Activated naive CD4-positive, alpha-beta T cell treated with anti-CD3 and anti-CD28 coated beads, Interleukin-2, amount 50 U/mL, for 16 hours (primary cell): ENCODE data around the gene STX8.
"Not testable (repeated sequence)": the region's sequence is repeated elsewhere in the genome, so short reads cannot be mapped to it uniquely, and the experiment has no call there.

Source experiments
- DNase-seq: peaks from one replicate; pipeline ENCODE4 v3.0.0-alpha.2; 2020

STX8 gene

DNA sequence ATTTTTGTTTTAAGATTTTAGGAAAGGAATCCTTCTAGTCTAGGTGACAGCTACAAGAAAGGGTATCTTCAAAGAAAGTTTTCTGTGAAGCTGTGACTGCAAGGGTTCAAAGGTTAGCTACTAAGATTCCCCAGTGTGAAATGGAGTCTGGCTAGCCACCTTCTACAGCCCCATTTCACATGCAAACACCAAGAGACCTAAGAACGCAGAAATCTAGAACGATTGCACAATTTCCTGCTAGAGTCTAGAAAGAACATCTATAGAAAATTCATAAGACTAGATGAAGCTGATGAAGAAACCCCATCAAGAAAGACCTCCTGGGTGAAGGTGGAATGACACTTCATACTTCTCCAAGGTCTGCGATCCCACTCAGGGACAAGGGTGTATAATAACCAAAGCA lies 77.1 kb downstream of the STX8 start:
- no peak for DNase-seq

DNA sequence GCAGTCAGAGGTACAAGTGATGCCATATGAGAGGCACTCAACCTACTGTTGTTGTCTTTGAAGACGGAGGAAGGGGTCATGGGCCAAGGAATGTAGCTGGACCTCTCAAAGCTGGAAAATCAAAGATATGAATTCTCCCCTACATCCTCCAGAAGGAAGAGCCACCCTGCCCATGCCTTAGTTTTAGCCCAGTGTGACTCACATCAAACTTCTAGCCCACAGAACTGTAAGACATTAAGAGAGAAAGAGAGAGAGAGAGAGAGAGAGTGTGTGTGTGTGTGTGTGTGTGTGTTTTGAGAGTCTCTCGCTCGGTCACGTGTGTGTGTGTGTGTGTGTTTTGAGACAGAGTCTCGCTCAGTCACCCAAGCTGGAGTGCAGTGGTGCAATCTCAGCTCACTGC lies 87.1 kb downstream of the STX8 start:
- DNase-seq: no peak

DNA sequence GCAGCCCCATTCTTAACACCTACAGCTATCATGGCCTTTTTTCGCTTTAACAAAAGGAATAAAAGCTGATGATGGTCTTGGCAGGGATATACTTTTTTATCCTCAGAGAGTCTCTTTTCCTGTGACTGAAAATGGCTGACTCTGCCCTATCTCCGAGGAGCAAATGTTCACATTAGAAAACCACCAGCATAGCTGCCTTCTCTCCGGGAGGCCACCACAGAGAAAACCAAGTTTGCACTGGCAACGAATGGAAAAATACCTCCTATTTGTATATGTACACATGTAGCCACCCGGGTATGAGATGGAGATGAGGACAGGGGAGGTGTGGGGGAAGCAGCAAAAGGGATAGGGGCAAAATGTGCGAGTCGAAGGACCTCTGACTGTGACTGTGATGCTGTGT lies 88.2 kb downstream of the STX8 start:
- DNase-seq: no peak

DNA sequence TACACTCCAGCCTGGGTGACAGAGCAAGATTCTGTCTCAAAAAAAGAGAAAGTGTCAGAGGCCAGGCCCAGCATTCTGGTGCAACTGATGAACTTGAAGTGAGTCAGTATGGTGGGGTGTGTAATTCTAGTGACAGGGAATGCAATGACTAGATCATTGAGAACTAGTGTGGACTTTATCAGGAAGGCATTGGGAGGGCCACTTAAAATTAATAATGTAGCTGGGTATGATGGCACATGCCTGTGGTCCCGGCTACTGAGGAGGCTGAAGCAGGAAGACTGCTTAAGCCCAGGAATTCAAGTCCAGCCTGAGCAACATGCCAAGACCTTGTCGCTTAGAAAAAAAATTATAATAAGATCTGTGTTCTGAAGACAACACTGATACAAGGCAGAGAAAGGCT lies 90.8 kb downstream of the STX8 start:
- no peak for DNase-seq

DNA sequence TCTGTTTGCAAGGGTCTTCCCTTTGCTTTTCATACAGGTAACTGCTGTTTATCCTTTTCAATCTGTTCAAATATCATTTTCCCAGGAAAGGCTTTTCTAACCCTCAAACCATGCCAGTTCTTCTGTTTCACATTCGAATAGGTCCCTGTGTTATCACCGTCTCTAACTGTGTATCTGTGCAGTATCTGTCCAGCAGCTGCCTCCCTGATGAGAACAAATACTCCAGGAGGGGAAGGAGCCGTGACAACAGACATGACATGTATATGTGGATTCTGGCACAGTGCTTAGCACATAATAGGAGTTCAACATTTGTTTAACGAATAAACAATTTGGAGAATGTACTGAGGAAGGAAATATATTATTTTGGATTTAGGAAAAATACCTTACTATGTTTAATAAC lies 95.7 kb downstream of the STX8 start:
- no peak for DNase-seq

DNA sequence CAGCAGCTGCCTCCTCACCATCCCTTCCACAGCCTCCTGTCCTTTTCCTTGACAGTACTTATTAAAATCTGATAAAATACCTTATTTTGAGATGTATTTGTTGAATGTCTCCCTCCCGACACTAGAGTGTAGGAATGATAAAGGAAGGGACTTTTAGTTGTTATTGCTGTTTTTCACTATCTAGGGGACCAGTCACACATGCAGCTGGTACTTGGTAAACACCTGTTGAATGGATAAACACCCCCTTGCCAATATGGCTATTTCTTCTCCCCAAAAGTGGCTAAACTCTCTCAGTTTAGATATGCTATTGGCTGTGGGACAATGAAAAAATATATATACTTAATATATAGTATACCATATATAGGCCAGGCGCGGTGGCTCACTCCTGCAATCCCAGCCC lies 96.7 kb downstream of the STX8 start:
- no peak for DNase-seq

DNA sequence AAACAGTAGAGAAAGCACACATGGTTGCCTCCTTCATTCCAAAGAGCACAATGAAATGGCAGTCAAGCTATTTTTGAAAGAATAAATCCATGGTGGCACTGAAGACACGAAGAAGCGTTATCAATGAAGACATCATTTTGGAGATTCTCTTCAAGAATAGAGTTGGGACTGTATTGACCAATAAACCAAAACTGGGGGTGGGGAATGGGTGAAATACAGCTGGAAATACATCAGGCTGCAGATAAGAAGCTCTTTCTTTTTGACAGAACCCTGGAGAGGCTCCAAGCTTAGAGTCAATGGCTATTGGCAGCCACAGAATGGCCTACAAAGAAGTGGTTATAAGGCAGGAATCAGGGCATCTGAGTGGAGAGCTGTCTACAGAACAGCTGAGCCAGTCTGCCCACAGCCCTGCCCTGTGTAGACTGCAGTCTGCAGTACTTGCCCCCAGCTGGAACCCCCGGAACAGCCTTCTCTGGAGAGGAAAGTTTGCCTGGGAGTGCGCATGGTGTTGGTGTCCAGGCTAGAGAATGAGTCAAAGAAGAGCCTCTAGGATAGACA lies 100.4 kb downstream of the STX8 start:
- no peak for DNase-seq

DNA sequence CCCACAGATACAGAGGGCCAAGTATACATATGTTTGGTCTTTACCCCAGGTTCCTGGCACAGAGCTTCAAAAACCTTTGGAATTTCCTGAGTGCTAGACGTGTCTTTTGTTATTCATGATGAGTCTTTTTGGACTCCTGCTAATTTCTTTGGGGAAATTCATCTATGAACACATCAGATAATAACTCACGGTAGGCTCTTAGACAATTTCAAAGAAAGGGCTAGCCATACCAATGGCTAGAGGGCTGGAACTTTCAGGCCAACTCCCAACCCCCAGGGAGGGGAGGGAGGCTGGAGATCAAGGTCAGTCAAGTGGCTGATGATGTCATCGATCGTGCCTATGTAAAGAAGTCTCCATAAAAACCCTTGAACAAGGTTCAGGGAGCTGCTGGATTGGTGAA lies 101.9 kb downstream of the STX8 start:
- DNase-seq: no peak

DNA sequence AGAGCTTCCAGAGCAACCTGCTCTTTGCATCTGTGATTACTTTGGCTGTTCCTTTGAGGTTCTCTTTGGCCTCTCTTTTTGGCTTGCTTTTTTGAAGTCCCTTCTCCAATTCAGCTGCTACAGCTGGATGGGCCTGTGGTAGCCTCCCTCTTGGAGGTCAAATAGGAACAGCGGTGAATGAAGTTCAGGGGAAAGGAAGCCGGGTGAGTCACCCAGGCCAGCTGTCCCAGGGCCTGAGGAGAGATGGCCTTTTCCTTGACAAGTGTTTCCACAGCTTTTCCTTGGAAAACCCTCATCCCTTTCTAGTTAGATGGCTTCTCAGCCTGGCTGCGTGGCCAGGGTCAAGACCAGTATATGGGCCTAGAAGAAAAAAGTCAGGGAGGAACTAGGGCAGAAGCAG lies 103.1 kb downstream of the STX8 start:
- no peak for DNase-seq

DNA sequence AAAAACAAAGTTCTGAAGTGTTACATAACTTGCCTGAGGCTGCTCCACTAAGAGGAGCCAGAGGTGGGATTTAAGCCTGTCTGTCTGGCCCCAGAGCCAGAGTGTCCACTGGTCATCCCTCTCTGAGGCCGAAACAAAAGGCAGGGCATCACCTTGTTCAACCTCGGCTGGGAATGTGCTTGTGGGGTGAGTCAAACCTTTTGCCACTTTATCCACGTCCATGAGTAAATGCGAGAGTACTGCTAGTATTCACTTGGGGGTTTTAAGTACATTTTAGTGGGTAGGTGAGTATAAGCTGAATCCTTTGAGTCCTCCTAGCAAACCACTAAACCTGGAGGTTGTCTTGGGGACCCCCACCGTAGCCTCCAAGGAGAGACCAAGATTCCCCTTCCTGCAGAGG lies 103.5 kb downstream of the STX8 start:
- DNase-seq: no peak

DNA sequence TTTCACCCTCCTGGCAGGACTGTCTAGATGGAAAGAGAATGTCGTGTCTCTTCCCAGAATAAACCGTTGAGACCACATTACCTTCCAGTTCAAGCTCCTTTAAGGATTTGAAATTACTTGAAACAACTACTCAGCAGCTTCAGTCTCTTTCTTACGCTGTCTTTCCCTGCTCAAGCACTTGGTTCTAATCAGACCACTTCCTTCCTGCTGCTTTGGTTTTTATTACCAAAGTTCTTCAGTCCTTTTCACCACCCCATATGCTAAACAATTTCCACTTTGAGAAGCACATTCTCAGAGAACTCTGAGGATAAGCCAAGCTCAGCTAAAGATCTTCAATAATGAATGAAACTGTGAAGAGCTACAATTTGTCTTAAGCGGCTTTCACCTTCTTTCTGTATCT lies 105.4 kb downstream of the STX8 start:
- no peak for DNase-seq

DNA sequence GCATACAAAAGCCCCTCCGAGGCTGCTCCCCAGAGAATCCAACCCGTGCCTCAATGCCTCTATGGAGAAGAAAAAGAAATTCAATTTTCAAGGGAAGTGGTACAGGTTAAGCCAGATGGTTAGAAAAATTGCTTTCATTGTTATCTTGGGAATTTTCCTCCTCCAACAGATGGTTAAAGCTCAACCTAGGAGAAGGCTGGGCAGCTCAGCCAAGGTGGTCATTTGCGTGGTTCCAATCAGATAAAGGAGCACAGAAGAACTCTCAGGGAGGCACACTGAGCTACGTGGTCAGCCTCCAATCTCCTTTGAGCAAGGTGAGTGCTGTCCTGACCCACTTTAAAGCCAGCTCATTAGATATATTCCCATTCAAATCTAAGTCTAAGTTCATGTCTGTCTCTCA lies 106.7 kb downstream of the STX8 start:
- no peak for DNase-seq

DNA sequence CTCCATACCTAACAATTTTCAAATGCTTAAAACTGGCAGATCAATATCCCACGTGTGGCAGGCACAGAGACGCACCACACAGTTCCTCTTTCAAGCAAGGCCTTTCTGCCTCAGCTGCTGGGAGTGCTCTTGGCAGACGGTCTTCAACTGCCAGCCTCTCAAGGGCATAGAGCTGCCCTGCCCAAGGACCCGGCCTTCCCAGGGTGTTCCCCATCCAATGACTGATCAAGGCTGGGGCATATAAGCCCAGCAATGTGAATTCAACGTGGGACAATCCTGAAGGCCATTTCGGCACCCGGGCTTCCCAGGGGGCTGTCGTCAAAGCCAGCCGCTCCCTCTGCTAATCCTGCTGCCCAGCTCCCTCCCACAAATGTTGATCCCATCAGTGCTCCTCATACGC lies 107.1 kb downstream of the STX8 start:
- DNase-seq: no peak

DNA sequence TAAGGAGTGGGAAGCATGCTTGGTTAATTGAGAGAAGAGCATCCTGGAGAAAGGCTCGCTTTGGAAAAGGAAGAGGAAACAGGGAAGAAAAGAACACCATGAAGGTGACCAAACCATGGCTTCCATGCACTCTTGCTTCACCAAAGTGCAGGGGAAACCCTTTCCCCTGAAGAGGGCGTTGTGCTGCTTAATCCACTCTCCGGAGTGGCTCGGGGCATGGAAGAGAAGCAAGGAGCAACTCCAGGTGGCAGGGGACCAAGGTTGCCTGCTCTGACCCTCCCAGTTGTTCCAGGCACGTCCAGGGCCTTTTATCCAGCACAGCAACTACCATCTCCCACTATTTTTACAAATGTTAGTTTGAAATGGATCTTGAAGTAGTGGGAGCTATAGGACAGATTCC lies 108.1 kb downstream of the STX8 start:
- DNase-seq: no peak

DNA sequence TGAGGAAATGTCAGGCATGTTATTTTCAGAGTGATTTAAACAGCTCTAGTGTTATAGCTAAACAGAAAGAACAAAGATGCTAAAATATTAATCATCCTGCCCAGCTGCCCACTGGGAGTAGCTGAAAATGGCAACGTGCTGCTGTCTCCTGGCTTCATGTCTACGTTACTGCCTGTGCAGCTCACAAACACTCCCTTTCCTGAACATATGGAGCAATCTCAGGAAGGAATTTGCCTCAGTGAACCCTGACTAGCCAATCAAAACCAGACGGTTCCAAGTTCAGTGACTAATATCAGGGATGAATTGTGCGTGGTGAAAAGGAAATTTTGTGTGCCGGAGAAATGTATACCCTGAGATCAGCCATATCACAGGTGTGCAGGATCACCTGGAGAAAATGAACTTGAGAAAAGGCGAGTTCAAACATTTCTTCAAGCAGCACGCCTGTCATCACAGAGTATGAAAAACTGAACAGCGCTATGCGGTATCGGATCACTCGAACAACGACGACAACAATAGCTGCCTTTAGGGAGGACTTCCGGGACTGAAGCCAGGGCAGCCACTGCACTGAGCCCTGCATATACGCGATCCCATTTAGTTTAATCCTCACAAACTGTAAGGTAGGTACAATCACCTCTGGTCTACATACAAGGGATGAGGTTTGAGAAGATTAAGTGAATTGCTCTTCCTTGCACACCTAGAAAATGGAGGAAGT lies 110.3 kb downstream of the STX8 start:
- no peak for DNase-seq

DNA sequence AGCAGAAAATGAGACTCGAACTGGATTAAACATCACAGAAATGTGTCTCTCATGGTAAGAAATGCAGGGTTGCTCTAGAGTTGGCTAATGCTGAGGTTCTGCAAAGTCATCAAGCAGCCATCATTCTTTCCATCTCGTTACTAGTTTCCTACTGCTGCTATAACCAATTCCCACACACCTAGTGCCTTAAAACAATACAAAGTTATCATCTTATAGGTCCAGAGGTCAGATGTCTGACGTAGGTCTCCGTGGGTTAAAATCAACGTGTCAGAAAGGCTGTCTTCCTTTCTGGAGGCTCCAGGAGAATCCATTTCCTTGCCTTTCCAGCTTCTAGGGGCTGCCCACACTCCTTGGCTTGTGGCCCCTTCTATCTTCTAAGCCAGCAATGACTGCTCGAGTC lies 118.6 kb downstream of the STX8 start:
- DNase-seq: no peak

DNA sequence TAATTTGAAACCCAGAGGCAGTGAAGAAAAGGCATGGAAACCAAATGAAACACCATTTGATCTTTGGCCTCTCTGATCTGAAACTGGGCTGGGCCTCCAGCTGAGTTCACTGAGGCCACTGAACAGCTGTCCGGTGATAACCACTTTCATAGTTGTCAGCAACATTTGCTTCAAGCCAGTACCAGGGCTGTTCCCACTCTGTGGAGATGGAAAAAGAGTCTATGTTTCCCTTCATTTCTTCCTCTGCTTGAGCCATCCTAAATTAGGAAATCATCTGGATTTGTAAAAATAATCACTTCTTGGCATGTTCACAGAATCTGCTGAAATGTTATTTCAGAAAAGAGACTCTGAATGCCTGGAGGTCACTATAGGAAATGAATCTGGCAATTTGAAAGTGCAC lies 119.3 kb downstream of the STX8 start:
- DNase-seq: no peak

DNA sequence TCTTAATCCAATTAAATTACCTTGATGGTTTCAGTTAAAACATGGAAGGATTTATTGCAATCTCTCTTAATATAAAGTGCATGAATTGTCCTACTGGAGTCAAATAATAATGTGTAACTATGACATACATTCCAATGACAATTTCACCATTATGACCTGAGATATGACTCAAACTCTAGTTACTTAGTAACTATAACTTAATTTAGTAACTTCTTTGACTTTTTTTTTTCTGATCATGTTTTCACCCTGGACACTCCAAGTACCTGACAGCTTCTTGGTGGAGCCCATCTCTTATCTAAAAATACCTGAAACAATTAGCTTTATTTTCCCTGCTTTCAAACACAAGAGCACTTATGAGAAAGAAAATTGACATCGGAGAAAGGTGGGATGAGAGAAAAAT lies 123.7 kb downstream of the STX8 start:
- no peak for DNase-seq

DNA sequence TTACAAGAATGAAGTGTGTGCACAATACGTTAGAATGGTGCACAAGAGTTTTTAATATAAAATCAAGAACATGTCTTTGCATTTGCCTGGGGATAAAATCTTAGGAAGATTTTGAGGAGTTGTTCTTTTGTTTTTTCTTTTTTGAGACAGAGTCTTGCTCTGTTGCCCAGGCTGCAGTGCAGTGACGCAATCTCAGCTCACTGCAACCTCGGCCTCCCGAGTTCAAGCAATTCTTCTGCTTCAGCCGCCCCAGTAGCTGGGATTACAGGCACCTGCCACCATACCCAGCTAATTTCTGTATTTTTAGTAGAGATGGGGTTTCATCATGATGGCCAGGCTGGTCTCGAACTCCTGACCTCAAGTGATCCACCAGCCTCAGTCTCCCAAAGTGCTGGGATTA lies 128.3 kb downstream of the STX8 start:
- not testable (repeated sequence) for DNase-seq

DNA sequence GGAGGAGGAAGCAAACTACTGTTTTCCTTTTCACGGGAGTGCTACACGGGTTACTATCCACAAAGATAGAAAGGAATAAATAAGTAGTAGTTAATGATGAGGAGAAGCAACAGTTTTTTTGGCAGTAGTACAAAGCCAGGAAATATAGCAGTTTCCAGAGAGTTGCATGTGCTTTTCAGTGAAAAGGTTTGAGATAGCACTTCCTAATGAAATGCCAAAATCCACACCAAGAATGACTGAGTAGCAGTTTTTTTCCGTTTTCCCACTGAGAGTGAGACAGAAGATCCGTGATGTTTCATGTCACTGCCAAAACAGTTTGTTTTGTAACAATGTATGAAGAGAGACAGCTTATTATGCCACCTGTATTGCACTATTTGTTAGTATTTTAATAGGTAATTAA lies 129.1 kb downstream of the STX8 start:
- no peak for DNase-seq

DNA sequence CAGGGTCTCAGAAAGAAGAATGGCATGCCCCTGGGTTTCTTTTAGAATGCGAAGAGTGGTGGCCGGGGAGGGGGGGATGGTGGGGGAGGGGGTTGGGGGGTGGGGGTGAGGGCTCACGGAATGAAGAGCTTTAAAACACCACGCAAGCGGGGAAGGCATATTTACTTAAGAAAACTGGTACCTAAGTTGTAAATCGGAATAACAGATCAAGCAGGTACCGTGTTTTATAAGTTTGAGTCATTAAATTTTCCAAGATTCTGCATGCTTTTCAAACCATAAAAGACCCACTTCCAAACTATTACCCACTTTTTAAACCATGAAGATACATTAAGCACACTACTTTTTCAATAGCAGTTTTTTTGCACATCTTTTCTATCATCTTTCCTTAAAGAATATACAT lies 130.2 kb downstream of the STX8 start:
- no peak for DNase-seq

DNA sequence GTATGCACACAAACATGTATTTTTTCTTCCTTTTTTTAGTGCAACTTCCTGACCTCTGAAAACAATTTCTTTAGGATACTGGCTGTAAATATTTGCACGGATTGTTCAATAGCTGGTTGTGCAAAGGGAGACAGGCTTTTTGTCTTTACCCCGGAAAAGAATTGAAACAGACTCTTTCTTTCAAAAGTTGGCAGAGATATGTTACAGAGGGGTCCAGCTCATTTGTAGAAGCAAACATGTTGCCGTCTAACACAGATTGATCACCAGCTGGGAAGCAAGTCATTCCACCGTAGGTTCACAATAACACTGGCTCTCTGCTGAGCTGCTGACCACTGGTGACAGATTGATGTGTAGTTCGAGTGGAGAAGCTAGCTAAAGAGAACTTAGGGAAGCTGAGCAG lies 130.9 kb downstream of the STX8 start:
- no peak for DNase-seq

DNA sequence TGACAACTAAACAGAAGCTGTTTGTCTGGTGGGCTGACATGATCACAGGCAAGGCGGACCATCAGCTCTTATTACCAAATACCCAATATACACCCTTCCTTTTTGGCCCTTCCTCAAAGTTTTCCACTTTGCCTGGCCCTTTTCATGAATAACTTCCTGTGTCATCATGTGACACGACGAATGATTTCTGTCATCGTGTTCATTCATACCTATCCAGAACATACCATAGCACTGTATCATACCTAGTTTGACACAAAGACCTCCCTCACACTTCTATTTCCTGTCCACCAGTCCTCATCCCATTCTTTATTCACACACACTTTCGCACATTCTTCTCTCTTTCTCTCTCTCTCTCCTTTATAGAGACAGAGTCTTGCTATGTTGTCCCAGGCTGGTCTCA lies 131.8 kb downstream of the STX8 start:
- no peak for DNase-seq

DNA sequence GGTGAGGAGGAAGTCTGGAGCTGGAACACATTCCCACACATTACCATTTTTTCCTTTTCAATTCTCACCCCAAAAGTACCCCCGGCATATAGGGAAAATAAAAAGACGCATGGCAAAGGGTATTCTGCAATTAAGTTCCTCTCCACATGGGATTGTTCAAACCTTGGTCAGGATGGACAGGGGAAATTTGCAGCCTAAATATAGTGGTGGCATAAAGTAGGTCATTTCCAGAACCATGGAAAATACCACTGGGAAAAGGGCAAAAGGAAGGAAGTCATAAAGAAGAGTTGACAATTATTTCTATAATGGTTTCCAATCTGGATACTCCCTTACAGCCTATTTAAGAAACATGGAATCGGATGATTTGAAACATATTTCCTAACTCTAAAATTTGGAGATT lies 135.8 kb downstream of the STX8 start:
- DNase-seq: no peak

DNA sequence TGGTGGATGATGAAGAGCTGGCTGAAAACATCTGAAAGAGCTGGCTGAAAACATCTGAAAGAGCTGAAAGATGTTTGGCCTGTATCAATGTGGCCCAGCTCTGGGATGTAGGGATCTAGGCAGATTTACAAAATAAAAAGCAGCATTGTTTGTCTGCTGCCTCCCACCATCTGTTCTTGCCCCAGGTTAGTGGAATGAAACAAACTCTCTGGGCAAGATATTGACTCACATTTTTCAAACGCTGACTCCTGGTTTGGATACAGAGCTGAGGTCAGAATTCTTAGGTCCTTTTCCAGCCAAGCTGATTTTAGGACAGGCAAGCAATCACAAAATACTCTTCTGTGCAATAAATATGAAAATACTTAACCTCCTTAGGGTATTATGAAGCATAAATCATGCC lies 139.0 kb downstream of the STX8 start:
- no peak for DNase-seq

DNA sequence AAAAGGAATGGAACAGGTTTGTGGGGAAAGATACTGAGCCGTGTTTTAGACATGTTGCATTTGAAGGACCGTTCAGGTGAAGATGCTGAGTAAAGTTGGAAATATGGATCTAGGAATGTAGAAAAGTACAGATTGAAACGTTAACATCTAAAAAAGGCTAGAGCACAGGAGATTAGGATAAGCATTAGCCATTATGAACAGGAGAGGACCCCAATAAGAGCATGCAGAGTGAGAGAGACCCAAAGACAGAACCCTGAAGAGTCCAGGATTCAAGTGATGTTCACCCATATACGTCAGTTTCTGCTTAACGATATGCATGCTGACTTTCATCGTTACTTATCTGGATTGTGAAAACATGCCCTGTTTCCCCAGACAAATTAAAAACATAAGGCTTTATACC lies 140.5 kb downstream of the STX8 start:
- no peak for DNase-seq
